LHCN-M2 (cell line): ENCODE data around the gene POU2F3. TPM values are rescaled to one million over a fixed set of nuclear protein-coding genes. Genes with fewer than 3 reads are reported as not detected.
A peak's percentile ranks its signal among the peaks of the same experiment; 100 is the strongest.

Experiments
- DNase-seq: peaks from one replicate; pipeline ENCODE4 v3.0.0-alpha.2; 2012; ENCODE audit warnings: low read depth
- polyA plus RNA-seq: library from polyadenylated mRNA; unstranded; fragments of >200 nt; gene quantifications from one replicate; pipeline ENCODE4 v1.2.1, GENCODE V29; 2012; ENCODE audit warnings: missing spikeins
- total RNA-seq: library from RNA; depleted of rRNA; stranded (reverse); fragments of >200 nt; gene quantifications from 2 replicates; pipeline ENCODE4 v1.2.3, GENCODE V29; 2014; rRNA removed

The POU2F3 gene
- total RNA-seq, result not detected in 2 replicates
- polyA plus RNA-seq, result not detected

- DNase-seq, result no peak
These were observed at the start of gene POU2F3 for GRCh38 chr11:120239713-120240640. TSS of gene POU2F3 (plus strand) at chr11:120240140. CDS start at chr11:120240344, 204 bp downstream.

DNA sequence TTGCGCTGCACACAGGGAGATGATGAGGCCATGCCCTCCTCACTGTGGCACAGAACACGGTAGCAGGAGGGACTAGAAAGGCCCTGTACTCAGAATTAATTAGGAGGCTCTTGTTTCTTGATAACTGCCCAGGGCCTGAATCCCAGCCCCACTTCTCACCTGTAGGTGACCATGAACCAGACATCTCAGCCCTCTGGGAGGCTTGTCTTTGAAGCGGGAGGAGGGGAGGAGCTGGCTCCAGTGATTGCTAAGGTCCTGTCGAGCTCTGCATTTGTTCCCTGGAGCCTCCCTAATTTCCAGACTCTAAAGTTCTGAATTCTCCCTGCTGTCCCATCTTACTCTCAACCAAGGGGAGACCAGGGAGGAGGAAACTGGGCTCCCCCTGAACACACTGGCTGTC lies 48.9 kb upstream of the POU2F3 start:
- no peak for DNase-seq

- DNase-seq, result no peak
These were observed 46.9 kb upstream of the POU2F3 start for GRCh38 chr11:120192831-120193625.

DNA sequence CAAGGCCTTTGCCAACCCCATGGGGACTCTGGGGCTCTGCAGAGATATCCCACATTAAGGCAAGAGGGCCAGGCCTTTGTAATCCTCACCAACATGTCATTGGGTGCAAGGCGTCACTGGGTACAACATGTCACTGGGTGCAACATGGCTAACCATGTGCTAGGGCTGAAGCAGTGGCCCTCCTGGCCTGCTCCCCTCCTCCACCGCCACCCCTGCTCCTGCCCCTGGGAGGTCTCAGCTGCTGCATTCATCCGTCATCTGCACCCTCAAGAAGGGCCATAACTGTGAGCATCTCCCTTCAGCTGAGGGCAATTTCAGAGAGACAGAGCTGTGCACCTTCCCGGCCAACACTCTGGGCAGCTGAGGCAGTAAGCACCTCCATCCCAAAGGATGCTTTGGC lies 45.8 kb upstream of the POU2F3 start:
- DNase-seq, result no peak

- DNase-seq, result no peak
These were observed 44.2 kb upstream of the POU2F3 start for GRCh38 chr11:120195601-120196320.

GRCh38 chr11:120196826-120197225 lies 43.1 kb upstream of the POU2F3 start:
- DNase-seq, result no peak

DNA sequence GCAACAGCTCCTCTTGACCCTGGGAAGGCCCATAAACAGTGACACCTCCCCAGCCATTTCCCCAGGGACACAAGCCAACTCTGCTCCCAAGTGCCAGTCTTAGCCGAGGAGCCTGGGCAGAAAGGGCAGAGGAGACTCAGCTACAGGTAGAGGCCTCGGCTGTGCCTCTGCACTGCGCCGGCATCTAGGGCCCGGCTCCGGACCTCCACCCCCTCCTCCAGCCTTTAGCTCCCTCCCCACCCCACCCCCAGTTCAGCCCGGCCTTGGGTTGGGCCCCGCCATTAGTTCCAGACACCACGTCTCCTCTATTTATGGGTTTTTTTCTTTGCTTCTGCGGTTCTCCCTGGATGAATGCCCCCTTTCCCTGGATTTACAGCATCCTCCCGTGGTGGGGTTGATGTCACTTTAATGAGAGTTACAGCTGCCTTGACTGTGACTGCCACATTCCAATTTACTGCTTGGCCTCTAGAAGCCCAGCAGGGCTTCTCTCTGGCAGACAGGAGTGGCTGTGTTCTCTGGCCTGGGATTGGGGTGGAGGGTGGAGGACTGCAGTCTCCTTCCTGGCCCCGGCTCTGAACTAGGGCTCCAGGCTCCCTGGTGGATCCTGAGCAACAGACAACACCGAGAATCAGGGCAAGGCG lies 42.6 kb upstream of the POU2F3 start:
- DNase-seq, result no peak

DNA sequence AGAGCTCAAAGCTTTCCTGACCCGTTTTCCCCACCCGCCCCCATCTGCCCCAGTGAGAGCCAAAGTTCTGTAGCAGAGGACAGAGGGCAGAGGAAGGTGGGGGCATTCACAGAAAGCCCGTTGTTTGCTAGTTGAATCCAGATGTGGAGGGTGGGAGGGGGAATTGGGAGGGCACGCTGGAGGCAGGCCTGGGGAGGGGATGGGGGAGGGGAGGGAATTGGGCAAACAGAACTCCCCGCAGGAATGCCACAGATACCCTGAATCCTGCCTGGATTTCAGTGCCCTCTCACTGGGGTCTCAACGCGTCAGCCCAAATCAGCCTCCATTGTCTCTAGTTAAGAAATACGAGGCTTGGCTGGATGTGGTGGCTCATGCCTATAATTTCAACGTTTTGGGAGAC lies 42.0 kb upstream of the POU2F3 start:
- DNase-seq, result no peak

DNA sequence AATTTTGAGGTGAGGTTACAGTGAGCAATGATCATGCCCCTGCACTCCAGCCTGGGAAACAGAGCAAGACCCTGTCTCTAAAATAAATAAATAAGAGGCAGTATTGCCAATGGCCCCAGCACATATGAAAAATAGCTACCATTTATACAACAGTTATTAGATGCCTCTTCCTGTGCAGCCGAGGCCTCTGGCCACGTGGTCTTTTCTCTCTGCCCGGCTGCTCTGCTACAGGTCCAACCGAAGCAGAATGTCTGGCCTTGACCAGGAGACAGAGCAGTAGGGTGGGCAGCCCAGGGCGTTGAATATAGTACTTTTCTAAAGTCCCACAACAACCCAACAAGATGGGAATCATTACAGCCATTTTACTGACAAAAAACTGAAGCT lies 41.5 kb upstream of the POU2F3 start:
- no peak for DNase-seq

DNA sequence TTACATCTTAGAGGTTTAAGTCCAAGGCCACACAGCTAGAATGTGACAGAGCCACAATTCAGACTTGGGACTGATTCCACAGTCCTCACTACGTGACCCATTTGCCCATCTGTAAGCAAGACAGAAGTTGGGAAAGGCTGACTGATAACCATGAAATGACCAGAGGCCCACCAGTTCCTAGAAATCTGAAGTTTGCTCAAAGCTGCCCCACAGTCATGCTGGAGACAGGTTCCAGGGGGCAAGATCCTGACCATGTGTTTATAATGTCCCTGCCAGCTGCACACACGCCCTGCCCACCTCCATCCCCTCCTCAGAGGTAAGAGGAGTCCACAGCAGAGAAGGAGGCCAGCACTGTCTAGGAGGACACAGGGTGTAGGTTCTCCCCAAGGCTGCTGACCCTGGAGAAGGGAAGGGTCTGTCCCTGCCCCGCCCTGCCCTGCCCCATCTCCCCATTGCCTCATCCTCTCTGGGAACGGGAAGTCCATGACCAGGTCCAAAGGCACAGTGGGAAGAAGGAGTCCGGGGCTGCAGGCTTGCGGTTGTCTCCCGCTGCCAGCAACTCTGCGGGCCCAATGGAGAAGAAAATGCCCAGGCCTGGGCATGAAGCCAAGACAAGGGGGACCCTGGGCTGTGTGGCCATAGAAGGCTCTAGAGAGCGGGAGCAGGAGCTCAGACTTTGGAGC lies 41.0 kb upstream of the POU2F3 start:
- no peak for DNase-seq

GRCh38 chr11:120199613-120200012 lies 40.3 kb upstream of the POU2F3 start:
- no peak for DNase-seq

DNA sequence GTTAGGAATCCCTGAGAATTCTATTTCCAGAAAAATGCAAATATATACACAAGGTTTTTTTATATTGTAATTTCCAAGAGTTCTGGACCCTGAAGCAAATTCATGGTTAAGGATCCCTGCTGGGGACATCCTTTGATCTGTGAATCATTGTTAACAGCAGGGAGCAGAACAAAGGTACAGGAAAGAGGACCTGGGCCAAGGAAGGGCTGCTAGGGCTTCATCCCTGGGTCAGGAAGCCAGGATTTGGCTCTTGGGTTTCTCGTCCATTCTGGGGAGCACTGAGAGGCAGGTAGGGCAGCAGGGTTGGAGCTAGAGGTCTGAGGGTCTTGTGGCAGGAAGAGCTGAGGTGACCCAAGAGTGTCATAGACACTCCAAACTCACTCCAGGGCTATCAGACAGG lies 39.3 kb upstream of the POU2F3 start:
- no peak for DNase-seq

DNA sequence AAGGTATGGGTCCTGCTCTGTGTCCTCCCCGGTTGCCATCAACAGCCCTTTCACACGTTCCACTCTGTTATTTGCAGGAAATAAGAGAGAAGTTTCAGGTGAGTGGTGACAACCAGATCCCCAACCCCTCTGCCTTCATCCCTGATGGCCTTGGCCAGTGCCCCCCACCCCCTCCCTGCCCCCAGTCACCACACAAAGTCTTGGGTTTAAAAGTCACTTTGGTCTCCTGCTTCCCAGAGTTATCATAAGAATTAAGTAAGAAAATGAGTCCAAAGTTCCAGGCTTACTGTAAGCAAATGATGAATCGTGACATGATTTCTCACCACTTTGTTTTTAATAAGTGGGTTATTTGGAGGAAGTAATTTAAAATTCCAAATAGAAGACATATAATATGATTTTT lies 38.3 kb upstream of the POU2F3 start:
- no peak for DNase-seq

- DNase-seq, result no peak
These were observed 36.3 kb upstream of the POU2F3 start for GRCh38 chr11:120203626-120204025.

- peak; percentile 79 for DNase-seq
These were observed 34.3 kb upstream of the POU2F3 start for GRCh38 chr11:120205596-120206161.

- no peak for DNase-seq
These were observed 32.4 kb upstream of the POU2F3 start for GRCh38 chr11:120207512-120207911.

GRCh38 chr11:120208001-120208441 lies 31.9 kb upstream of the POU2F3 start:
- DNase-seq, result no peak

- DNase-seq, result peak; percentile 36
These were observed 31.2 kb upstream of the POU2F3 start for GRCh38 chr11:120208777-120209176.

GRCh38 chr11:120209746-120210625 lies 30.0 kb upstream of the POU2F3 start:
- no peak for DNase-seq
